HG03103 (cell line): ENCODE data around the gene REV1.

Experiments
- ATAC-seq: cut with Tn5 transposase; IDR thresholded peaks from one replicate; pipeline ENCODE4 v1.9.1; 2021; ENCODE audit warnings: low read depth; ENCODE audit not compliant: unreplicated experiment

The REV1 gene

GRCh38 chr2:99406137-99406536, 83.7 kb downstream of the REV1 start:
- no peak for ATAC-seq

DNA sequence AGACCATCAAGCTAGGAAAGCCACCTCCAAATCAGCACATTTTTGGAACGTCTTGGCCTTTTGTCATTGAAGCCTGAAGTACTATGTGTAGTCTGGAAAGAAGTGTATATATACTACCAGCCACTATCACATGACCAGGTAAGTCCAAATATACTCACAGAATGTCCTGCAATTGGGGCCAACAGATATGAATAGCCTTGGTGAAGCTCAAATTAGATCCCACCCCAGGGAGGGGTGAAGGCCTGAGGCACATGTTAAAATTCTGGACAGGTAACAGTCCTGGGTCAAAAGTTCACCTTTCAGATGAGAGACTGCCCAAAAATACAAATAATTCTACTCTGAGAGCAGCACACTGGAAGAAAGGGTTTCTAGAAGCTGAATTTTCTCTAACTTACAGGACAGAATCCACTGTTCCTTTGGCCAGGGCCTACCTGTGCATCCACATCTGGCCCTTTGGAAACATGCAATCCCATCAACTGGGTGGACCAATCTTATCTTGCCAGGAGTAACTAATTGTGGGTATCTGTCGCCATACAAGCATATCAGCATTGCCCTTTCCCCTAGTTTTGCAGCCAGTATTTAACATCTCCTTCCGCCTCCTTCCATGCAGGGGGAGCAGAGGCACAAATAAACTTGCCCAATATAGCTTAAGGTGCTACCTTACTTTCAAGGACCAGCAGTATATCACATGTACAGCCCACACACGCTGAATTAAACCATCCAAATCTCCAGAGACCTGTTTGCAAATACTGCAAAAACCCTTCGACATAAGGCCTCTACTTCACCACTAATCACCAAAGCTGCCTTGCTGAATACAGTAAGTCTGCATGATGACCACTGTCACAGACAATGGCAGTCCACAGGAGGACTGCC, 84.8 kb downstream of the REV1 start:
- no peak for ATAC-seq

GRCh38 chr2:99404039-99404796, 85.6 kb downstream of the REV1 start:
- ATAC-seq, result no peak

DNA sequence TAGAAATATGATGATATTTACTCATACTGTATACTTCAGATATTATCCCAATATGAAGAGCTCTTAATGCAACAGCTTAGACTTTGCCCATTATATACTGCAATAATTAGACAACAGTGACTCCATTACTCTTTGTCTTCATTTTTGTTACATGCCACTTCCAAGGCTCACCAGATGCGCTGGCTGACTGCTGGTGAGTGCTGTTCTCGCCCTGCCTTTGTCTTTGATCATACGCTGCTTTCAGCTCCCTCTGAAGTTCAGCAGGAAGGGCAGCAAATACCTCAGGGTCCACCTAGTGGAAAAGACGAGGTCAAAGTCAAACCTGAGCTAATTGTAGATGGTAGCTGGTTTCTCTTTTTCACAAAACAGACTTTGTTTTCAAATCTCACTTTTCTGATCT, 86.3 kb downstream of the REV1 start:
- ATAC-seq, result no peak

DNA sequence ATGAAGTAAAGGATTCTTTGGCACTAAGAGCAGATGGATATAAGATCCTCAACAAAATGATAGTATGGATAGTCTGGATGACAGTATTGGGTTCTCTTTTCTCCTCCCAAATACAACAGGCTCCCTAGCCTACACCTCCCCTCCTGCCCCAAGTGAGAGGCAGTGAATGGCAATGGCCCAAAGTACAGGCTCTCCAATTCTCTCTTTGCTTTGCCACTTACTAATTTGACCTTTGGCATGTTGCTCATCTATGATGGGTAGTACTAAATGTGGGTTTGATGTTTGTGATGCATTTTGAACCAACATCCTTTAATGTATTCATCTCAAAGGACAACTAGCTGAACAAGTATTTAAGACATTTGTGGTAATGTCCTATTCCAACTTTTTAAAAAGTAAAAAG, 86.7 kb downstream of the REV1 start:
- no peak for ATAC-seq

DNA sequence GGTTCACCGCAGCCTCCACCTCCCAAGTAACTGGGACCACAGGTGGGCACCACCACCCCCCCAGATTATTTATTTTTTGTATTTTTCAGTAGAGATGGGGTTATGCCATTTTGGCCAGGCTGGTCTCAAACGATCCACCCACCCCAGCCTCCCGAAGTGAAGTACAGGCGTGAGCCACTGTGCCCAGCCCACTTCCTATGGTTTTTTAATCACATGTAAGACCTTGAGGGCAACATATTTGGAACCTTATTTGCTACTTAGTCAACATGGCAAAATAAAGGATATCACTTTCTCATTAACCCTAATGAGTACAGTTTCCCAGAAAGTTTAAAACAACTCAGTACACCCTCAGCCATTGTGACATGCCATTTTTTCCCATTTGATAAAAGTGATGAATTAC, 88.0 kb downstream of the REV1 start:
- no peak for ATAC-seq

- ATAC-seq, result no peak
These were observed 90.0 kb downstream of the REV1 start for GRCh38 chr2:99399795-99400194.

GRCh38 chr2:99399063-99399462, 90.8 kb downstream of the REV1 start:
- ATAC-seq, result no peak

GRCh38 chr2:99398303-99398702, 91.5 kb downstream of the REV1 start:
- no peak for ATAC-seq

- no peak for ATAC-seq
These were observed 92.4 kb downstream of the REV1 start for GRCh38 chr2:99397266-99397920.

DNA sequence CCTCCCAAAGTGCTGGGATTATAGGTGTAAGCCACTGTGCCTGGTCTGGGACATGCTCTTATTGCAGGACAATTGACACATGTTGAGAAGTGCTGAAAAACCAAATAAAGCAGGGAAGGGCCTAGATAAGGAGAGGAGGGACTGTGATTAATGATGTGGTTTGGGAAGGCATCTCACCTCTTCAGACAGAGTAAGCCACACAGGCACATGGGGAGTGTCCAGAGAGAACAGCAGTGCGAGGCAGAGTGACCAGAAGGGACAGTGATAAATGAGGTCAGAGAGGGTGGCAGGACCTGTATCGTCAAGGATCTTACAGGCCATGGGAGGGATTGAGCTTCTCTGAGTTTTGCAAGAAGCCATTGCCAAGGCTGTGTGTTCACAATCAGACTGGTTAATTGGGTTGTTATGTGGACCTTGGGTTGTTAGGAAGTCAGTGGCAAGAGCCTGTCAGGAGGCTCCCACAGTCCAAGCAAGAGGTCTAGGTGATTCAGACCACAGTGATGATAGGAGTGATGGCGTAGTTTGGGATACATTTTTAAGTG, 94.2 kb downstream of the REV1 start:
- no peak for ATAC-seq

GRCh38 chr2:99389946-99390345, 99.9 kb downstream of the REV1 start:
- no peak for ATAC-seq

GRCh38 chr2:99389371-99389770, 100.4 kb downstream of the REV1 start:
- no peak for ATAC-seq

DNA sequence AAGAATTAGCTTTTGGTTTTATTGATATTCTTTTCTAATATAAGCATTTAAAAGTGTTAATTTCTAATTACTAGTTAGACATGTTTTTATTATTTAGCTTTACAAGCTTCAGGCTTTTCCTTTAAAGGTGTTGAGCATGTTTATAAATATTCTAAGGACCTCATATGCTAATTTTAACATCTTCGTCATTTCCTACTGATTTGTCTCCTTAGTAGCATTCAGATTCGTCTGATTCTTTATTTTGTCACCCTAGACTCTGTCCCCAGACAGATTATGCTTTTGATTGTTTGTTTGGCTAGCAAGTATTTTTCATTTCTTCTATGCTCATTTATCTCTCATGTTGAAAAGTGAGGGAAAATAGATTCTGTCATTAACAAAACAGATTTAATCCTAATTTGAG, 100.9 kb downstream of the REV1 start:
- no peak for ATAC-seq

DNA sequence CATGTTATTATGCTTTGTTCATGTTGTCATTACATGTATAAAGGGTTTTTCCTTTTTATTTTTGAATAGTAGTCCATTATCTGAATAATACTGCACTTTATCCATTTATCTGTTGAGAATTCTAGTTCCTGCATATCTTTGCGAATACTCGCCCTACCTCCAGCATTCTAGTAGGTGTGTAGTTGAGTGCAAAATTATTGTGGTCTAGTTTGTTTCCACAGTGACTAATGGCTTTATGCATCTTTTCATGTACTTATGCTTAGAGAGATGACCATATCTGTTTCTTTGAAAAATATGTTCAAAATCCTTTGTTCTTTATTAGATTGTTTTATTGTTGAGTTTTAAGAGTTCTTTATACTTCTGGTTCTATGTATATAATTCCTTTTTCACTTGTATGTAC, 103.8 kb downstream of the REV1 start:
- no peak for ATAC-seq

- no peak for ATAC-seq
These were observed 107.7 kb downstream of the REV1 start for GRCh38 chr2:99382143-99382542.

DNA sequence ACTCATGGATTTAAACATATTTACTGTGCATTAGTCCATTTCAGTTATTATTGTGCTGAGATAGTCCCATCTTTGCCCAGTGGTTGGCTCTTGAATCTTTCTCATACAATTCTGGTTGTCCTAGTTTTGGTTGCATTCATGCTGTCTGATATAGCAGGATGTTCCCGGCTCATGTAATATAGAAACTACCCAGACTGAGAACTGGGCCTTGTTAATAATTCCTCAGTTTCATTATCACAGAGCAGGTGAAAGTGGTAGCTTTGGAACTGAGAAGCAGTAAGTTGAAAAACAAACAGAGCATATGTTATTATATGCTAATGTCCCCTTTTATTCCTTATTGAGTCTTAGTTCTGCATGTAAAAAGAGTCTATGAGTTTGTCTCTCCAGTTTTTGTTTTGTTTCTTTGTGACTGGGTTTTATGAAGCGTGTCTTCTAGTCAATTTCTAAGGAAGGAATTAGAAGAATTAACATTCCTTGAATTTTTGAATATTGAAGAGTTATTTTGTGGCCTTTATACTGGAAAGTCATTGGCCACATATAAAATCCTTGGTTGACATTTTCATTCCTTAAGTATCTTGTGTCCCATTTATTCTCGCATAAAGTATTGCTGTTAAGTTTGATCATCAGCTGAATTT, 109.3 kb downstream of the REV1 start:
- no peak for ATAC-seq

DNA sequence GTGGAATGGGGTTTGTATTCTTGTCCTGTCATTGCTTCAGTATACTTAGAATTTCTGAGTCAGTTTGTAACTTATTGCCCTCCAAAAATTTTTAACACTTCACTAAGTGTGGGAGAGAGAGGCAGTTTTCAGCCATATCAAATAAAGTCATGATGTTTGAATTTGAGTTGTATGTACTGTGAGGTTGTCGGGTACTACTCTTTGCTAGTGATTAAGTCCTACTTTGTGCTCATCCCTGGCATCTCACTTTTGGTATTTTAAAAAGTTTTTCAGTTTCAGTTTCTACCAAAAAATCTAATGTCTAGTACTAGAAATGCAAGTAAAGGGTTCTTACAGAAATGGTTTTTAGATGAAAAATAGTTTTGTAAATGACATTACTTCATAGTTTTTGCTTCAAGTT, 111.9 kb downstream of the REV1 start:
- no peak for ATAC-seq

DNA sequence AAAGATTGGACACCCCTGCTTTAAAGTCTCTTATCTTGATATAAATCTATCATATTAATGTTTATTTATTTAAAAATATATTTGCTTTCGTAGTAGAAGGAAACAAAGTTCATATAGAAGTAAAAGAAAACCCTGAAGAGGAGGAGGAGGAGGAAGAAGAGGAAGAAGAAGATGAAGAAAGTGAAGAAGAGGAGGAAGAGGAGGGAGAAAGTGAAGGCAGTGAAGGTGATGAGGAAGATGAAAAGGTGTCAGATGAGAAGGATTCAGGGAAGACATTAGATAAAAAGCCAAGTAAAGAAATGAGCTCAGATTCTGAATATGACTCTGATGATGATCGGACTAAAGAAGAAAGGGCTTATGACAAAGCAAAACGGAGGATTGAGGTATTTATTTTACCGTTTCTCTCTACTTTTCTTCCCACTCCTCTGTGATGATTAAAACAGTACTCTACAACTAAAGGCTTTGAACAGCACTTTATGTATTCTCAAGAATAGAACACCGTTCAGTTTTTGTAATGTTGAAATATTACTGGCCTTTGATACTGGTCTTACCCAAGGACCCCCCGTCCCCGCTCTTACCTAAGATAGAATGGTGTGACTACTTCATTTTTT, 113.5 kb downstream of the REV1 start:
- ATAC-seq, result no peak

DNA sequence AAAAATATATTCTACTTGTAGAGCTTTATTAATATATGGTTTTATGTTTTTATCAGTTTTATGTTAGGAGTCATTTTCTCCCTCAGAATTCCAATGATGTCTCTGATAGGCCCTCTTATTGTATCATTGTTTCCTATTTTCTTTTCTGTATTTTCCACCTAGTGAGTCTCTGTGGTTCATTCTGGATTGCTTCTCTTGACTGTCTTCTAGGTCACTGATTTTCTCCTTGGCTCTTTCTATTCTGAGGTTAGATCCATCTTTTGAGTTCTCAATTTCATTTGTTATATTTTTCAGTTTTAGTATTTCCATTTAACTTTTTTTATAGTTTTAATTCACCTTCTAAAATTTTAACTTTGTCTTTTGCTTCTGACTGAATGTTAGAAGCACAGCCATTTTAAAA, 115.1 kb downstream of the REV1 start:
- no peak for ATAC-seq
